ENCODE results near the gene ATG9B. TPM values are rescaled to one million over a fixed set of nuclear protein-coding genes. Genes with fewer than 3 reads are reported as not detected.

The ATG9B gene
- total RNA-seq, 4 donors from 2014 or later, result not detected

GRCh38 chr7:150992833-150993302, 31.4 kb downstream of the ATG9B start:
- no peak for TF ChIP-seq CTCF (IDR thresholded peaks at IDR 0.05; ENCODE audit: low read depth)

GRCh38 chr7:150992051-150992640, 32.1 kb downstream of the ATG9B start:
- no peak for TF ChIP-seq CTCF (IDR thresholded peaks at IDR 0.05; ENCODE audit: low read depth)

- no peak for TF ChIP-seq CTCF (IDR thresholded peaks at IDR 0.05; ENCODE audit: low read depth)
Observed at GRCh38 chr7:150990416-150991186, 33.7 kb downstream of the ATG9B start, which contains the start of gene NOS3. Gene NOS3 (plus strand): TSS chr7:150991017. CDS start chr7:150993804, 2,787 bp downstream.

- TF ChIP-seq CTCF (IDR thresholded peaks at IDR 0.05; ENCODE audit: low read depth), result no peak
Observed at GRCh38 chr7:150989456-150989855, 34.8 kb downstream of the ATG9B start.

GRCh38 chr7:150988230-150989226, 35.8 kb downstream of the ATG9B start:
- TF ChIP-seq CTCF (IDR thresholded peaks at IDR 0.05; ENCODE audit: low read depth), result no peak

- no peak for TF ChIP-seq CTCF (IDR thresholded peaks at IDR 0.05; ENCODE audit: low read depth)
Observed at GRCh38 chr7:150986556-150986955, 37.7 kb downstream of the ATG9B start.

Data from subcutaneous adipose tissue (tissue), 4 donors.